NCI-H1436 treated with DMSO at 0.1 percent for 48 hours (cell line): ENCODE results near the gene DAP.

Source experiments
- DNase-seq: peaks from one replicate; lab custom pipeline; 2025; lab: John Stamatoyannopoulos, UW

DAP gene

DNA sequence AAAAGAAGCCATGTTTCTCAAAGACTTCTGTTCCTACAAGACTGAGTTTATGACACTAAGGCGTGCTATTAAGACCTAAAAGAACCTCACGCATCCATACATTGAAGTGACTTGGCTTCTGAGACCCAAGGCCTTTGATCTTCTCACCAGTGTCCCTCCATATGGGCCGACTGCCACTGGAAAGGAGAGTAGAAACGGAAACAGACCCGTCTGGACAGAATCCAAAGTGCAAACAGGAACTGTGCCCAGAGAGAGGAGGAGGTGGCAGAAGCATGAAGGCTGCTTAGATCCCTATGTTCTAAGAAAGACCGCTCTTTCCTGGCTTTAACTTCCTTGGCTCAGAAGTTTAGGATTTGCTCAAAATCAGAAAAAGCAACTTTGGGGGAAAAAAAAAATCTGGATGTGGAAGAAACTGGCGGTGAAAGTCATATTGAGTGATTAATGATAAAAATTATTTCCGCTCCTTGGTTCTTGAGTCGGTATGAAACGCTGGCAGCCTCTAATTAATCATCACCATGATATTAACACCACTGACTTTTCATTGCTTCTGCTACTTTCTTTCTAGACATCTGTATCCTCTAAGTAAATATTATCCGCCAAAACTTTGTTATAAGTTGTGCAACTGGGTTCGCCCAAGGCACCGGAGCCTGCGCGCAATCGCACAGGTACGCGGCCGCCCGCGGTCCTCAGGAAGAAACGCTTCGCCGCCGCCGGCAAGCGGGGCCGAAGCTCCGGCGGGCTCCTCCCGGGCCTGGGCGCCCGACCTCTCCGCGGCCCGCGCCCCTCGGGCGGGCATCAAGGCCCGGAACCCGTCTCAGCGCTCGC lies 726 bp downstream of the DAP start:
- DNase-seq = no peak

DNA sequence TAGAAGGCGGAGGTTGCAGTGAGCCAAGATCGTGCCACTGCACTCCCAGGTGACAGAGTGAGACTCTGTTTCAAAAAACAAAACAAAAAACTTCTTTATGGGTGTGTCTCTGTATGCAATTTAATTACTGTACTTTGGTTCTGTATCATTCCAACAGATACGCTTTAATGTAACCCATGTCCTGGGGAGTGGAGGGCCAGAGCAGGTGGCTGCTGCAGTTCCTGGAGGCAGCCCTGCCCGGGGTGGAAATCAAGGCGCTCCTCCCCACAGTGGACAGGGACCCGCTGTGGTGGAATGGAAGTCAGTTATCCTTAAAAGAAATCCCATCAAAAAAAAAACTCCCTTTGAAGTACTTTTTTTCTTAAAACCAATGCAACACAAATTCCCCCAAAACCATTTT lies 1.9 kb downstream of the DAP start:
- no peak for DNase-seq

DNA sequence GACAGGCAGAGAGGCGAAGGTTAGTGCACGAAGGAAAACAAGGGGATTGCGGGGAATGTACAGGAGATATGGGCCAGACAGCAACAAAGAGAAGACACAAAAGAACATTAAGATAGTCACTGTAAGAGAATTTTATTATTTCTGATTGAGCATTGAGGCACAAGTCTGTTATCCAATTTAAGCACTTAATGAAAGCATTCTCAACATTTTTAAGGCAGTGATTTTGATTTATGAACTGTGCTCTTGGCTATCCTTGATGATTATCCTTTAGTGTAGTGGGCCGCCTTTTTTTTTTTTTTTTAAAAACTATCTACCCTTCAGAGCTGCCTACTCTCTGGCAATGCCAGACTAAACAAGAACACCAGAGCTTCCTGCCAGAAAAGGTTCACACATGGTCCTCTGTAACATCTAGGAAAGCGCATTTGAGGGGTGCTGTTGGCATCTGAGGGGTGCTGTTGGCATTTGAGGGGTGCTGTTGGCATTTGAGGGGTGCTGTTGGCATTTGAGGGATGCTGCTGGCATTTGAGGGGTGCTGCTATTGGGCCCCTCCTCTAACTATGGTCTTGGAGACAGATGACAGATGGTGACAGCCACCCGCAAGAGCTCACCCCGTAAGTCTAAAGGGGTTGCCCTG lies 3.0 kb downstream of the DAP start:
- DNase-seq = no peak

DNA sequence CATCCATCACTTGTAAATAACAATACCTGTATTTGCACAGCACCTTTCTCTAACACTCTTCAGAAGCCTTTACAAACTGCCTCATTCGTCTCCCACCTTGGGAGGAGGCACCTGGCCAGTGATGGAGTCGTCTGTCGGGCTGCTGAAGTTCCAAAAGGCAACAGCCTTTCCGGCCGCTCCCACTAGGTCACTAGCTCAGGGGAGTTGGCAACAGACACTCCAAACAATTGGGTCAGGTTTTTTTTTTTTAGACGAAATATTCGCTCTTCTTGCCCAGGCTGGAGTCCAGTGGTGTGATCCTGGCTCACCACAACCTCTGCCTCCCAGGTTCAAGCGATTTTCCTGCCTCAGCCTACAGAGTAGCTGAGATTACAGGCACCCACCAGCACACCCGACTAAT lies 4.0 kb downstream of the DAP start:
- no peak for DNase-seq

DNA sequence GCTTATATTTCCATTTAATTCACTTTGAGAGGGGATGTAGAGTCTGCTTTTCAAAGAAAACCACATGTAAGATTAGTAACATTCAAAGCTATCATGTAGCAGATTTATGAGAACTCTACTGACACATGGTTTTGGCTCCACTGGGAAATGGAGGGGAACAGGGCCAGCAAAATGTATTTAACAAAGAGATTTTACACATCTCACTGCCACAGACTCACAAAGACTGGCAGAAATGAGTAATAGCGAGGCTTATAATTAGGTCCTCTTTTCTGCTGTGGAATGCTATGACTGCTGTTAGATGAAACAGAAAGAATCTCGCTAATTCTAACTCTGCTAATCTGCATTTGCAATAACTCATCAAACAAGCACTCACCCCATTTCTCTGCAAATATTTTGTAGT lies 4.5 kb downstream of the DAP start:
- DNase-seq = no peak

DNA sequence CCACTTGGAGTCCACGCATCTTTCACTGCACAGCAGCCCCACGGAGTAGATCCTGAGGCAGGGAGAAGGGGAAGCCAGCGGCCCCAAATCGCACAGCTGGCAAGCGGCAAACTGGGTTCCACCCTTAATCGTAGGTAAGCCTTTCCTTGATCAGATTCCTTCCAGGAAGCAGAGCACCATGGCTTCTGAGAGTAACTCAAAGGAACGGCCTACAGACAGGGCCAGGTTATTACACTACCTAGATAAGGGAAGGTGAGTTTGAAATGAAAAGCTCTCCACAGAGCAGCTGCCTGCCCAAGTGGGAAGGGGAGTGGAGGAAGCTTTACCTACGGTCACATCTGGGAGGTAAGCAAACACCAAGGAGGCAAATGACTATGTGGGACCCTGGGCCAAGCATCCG lies 7.9 kb downstream of the DAP start:
- no peak for DNase-seq

DNA sequence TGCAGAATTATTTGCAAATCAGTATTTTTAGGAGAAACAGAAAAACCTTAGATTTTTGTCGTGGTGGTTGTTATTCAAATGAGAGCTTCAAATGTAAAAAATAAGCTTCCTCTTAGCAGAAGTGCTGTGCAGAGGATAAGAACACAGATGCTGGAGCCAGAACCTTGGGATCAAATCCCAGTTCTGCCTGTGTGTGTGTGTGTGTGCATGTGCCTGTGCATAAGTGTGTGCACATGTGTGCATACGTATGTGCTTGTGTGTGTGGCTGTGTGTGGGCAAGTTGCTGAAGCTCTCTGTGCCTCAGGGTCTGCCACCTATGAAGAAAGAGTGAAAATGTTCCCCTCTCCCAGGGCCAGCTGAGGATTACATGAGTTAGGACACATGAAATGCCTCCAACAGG lies 8.6 kb downstream of the DAP start:
- DNase-seq = no peak

DNA sequence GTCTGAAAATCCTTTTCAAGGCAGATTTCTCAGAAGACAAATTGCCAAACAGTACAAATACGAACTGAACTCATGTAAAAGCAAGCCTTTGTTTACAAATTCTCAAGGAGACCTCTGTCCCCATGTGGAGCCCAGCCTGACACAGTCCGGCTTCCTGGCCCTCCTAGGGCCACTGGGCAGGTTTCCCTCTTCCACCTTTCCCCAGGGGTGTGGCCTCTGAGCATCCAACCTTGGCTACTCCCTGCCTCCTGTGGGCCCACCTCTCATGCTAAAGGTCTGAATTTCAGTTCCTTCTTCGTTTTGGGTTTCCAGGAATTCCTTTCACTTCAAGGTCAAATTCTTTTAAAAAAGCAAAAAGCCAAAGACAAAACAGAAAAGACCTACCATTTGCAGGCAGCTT lies 10.1 kb downstream of the DAP start:
- no peak for DNase-seq

DNA sequence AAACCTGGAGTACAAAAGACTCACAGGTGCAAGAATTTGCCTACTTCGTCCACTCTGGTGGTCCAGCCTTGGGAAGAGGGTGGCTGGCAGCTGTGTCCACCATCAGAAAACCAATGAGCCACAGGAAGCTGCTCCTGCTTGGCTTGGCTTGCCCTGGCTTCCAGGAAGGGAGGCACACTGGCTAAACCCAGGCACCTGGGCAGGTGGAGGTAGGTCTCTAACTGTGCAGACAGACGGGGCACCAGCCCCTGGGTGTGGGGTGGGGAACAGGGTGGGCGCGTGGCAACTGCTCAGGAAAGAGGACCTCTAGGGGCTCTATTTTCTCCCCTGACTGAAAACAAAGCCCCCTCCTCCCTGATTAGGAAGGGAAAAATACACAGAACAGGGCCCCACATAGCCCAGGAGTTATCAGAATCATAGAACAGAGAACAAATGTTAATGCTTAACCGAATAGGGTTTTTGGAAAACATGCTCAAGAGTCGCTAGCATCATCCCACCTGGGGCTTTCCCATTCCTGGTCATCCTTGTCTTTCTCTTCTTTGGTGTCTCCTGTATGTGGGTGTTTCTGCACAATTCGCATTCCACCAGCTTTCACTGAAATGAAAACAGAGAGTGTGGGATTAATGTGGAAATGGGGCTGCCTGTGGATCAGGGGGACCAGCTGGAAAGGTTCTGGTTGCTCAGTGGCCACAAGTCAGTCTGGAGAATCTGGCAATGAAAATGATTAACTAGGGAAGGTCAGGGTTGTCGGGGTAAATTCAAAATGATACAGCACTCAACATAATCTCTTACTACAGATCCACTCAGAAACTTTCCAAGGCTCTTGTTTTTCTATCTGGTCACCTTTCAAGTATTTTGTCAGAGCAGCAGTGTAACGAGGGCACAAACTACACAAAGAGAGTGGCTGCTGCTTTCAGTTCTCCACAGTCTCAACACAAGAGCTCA lies 13.1 kb downstream of the DAP start:
- DNase-seq = no peak

DNA sequence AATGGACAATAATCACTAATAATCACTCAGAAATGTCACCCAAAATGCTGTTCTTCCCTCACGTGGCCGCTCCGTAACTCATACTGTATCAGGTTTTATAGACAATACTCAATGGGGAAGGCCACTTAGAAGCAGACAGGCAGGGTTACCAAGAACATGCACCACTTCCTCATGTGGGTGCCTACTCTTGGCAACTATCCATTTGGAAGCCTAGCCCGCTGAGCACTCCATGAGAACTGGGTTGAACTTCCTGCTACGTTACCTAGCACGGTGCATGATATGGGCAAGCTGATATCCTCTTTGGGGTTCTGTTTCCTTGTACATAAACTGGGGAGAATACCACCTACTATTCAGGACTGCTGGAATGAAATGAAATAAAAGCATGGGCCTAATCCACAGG lies 14.3 kb downstream of the DAP start:
- no peak for DNase-seq

DNA sequence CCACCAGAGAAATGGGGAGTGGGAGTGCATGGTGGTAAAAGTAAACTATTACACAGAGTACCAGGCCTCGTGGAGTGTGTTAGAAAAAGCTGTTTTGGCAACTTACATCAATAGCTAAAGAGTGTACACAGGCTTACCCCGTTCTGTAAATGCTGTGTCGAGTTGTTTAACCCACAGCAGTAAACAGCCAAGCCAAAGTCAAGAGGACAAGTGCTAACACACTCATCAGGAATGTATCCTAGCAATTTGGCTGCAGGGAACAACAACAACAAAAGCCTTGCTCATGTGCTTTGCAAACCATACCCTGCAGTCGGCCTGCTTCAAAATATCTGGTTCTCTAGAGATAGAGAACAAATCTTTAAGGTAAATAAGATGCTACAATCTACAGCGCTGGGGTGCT lies 15.9 kb downstream of the DAP start:
- DNase-seq = no peak

DNA sequence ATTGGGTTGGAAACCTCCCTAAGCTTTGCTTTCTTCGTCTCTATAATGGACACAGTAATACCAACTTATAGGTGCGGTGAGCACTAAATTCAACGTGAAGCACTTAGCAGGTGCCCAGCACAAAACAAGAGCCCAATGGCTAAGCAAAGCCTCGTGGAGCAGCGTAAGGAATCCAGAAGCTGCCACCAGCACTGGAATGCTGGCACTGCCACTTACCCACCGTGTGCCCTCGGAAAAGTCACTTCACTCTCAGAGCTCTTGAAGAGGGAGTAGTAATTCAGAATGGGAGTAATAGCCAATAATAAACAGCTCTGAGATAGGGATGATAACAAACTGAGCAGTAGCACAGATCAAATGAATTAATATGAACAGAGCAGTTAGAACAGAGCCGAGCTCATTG lies 16.4 kb downstream of the DAP start:
- DNase-seq = no peak

DNA sequence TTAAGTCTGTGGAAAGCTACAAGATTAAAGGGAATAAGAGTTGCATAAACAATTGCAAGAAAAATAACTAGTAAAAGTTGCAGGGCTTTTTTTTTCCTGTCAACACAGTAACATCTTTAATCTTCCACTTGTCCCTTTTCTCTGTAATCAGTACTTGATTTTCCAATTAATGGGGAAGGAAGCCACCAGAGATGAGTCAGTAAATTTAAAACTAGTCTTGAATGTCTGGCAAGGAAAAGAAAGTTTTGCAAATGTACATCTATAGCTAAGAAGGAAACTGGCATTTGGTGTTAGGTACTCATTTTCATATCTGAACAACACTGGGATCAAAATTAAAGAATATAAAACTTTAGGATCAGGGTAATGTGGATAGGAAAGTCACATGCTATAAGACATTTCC lies 17.1 kb downstream of the DAP start:
- no peak for DNase-seq

DNA sequence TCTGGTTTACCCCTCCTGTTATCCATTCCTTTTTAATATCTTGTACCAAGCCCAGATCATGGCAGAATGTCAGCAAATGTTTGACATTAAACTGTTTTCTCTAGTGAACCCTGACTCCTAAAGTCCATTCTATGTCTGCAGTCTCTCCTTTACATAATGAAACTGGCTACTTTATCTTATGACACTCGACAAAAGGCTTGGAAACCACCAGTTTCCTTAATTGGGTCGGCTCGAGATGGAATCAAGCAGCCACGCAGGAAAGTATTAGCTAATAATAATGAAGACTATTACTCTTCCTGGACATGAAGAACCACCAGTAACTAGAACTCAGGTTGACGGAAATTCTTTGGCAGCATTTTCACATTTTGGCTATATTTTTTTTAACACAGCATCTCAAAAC lies 17.5 kb downstream of the DAP start:
- no peak for DNase-seq

DNA sequence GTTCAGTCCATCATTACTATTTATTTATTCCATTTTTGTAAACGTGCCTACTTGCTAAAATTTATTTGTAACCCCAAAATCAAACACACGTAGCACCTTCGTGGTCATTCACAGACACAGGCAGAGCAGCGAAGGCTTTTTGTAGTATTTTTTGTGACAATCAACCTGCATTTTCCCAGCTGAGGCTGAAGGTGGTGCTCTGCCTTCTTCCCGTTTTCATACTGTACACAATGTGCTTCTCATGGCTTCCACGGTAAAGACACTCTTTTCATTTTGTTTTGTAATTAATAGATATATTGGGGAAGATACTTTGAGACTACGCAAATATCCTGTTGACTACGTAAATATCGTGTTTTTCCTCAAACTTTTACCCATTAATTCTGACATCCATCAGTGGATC lies 19.4 kb downstream of the DAP start:
- DNase-seq = no peak

DNA sequence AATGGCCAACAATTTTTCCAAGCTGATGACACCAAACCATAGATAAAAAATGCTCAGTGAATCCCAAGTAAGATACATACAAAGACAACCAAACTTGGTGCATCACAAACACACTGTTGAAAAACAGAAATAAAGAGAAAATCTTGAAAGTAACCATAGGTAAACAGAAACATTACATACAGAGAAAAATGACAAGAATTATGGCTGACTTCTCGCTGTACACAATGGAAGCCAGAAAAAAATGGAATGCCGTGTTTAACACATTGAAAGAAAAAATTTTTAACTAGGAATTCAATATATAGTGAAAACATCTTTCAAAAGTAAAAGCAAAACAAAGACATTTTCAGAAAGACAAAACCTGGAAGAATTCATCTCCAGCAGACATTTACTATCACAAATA lies 20.6 kb downstream of the DAP start:
- DNase-seq = no peak

DNA sequence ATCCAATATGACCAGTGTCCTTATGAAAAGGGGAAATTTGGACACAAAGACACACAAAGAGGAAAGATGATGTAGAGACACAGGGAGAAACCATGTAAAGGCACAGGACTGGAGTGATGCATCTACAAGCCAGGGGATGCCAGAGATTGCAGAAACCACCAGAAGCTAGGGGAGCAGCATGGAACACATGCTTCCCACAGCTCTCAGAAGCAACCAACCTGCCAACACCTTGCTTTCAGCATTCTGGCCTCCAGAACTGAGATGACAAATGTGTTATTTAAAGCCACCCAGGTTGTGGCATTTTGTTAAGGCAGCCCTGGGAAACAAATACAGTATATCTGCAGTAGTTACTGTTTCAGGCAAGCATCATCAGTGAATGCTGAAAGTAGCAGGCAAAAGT lies 23.2 kb downstream of the DAP start:
- DNase-seq = no peak

DNA sequence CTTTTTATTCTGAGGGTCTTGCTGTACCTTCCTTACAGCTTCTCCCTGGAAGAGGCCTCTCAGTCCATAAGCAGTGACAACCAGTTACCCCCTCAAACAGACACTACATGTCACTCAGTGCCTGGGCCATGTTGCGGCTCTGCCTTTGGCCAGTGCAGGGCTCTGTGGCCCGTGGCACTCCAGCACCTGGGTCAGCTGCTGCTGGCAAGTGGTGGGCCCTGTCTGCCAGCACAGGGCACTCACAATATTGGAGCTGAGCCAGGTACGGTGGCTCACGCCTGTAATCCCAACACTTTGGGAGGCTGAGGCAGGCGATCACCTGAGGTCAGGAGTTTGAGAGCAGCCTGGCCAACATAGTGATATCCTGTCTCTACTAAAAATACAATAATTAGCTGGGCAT lies 24.2 kb downstream of the DAP start:
- no peak for DNase-seq

DNA sequence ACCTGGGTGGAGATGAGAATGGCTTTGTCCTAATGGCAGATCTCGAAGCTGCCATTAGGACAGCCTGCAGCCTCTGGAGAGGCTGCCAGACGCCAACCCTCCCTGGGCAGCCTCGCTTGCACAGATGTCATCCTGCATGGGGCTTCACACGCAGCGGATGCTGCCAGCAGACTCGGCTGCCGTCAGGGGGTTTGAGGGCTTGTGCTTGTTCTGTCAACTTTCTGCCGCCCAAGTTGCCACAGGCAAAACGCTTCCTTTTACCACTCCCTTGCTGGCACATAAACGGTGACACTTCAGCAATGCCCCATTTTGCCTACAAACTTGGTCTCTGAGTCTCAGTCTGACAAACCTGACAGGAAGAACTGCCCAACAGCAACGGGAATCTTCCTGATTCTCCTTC lies 24.7 kb downstream of the DAP start:
- DNase-seq = no peak

DNA sequence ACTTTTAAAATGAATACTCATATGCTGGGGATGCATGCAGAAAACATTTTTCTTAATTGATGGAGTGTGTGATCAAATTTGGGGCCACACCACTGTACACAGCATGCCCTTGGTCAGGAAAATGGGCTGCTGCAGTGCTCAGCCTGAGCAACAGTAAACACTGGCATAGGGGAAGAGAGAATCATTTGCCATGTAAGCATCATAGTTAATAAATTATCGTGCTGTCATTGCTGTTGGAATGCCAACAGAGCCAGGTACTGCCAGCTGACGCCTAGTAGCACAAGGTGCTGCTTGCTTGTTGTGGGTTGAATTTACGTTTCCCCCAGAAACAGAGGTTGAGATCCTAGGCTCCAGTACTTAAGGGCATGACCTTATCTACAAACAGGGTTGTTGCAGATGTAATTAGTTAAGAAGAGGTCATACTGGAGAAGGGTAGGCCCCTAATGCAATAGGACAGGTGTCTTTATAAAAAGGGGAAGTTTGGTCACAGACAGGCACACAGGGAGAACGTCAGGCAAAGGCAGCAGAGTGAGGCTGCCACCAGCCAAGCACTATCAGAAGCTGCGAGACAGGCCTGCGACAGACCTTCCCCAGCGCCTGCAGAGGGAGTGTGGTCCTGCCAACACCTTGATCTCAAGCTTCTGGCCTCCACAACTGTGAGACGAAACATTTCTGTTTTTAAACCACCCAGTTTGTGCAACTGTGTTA lies 25.3 kb downstream of the DAP start:
- DNase-seq = no peak

DNA sequence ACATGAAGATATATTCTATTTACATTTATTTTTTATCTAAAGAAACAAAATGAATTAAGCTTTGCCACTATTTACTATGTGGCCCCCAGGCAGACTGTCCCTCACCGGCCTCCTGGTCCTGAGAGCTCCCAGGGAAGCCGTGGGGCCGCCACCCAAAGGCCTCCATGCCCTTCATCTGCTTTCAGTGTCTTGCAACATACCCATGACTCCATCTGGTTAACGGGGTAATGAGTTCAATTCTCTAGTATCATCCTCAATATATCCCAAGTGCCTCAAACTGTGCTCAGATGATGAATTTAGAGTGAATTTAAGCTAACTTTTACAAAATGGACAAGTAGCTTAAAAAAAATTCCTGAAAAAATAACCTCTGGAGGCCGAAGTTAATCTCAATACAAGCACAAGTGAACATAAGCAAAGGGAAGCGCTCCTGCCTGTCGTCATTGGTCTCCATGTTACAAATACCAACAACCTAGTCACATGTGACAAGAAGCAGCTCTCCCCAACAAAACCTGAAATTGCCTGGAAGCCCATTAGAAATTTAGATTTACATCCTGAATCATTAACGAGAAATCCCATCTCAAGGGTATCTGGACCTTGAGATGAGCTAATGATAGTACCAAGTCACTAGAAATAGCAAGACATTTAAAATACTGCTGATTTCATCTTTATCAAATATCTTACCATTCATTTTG lies 26.1 kb downstream of the DAP start:
- DNase-seq = no peak
